ENCODE results near the gene CTBP1. TPM values are rescaled to one million over a fixed set of nuclear protein-coding genes. Genes with fewer than 3 reads are reported as not detected.

CTBP1 gene
- total and polyA plus RNA-seq, 2 experiments from 2014 or later = 74.0 to 192 TPM

- ATAC-seq (no peak), DNase-seq (ENCODE audit: low spot score) (no peak)
- Mint-ChIP-seq H3K4me1 (no peaks in the 10 kb centered on the region; the same call in 1 of the 3 replicates), H3K9me3 (peaks cover 38% of the 10 kb centered on the region), H3K36me3 (ENCODE audit: low read depth) (peaks cover 3% of the 10 kb centered on the region; the same call in 2 of the 3 replicates), H3K27me3 (ENCODE audit: insufficient read depth, low read depth, poor library complexity) (peaks cover 24% of the 10 kb centered on the region), H3K4me3 (no peak overlapping the region), H3K27ac (no peak overlapping the region)
- no peaks in the 10 kb centered on the region for H3F3A ChIP-seq (replicated peaks; ENCODE audit: low read depth)
- no peak overlapping the region for H2AFZ ChIP-seq
- no peaks in the 10 kb centered on the region for H4K20me1 ChIP-seq (replicated peaks; ENCODE audit: insufficient read depth)
- H3K27me3 ChIP-seq (ENCODE audit: insufficient read depth) = peaks cover 29% of the 10 kb centered on the region
- no peak for TF ChIP-seq EZH2 (IDR thresholded peaks at IDR 0.05; ENCODE audit: low read depth, unreplicated experiment)
- TF ChIP-seq ZNF462 (CRISPR knock-in tag; IDR thresholded peaks at IDR 0.05) = no peak
- TF ChIP-seq CTCF (conservative IDR thresholded peaks at IDR 0.05; ENCODE audit: low read depth in 2 of 2) = no peak
- no peak for TF ChIP-seq REST (IDR thresholded peaks at IDR 0.05; ENCODE audit: unreplicated experiment)
- no peak for TF ChIP-seq CREB1 (CRISPR knock-in tag; IDR thresholded peaks at IDR 0.05; ENCODE audit: low read depth)
- TF ChIP-seq NANOG (IDR thresholded peaks at IDR 0.05; ENCODE audit: borderline replicate concordance) = no peak
- TF ChIP-seq JUNB (IDR thresholded peaks at IDR 0.05; ENCODE audit: unreplicated experiment) = no peak
- no peak for TF ChIP-seq ETS1 (IDR thresholded peaks at IDR 0.05)
- TF ChIP-seq STAT1 (IDR thresholded peaks at IDR 0.05; ENCODE audit: unreplicated experiment) = no peak
- TF ChIP-seq POLR2AphosphoS5 (IDR thresholded peaks at IDR 0.05; ENCODE audit: low read depth) = no peak
- TF ChIP-seq ZNF331 (CRISPR knock-in tag; IDR thresholded peaks at IDR 0.05; ENCODE audit: low read depth) = no peak
- TF ChIP-seq EZH2phosphoT487 (IDR thresholded peaks at IDR 0.05; ENCODE audit: unreplicated experiment) = no peak
- TF ChIP-seq ZNF114 (CRISPR knock-in tag; IDR thresholded peaks at IDR 0.05) = no peak
- no peaks in the 10 kb centered on the region for H3K4me1 ChIP-seq (ENCODE audit: insufficient read depth)
- 0 out of 2 replicates have a peak, but pooled peaks cover 7% of the 10 kb centered on the region for H3K36me3 ChIP-seq (ENCODE audit: insufficient read depth)
- H3K79me2 ChIP-seq (replicated peaks; ENCODE audit: insufficient read depth) = no peaks in the 10 kb centered on the region
- no peak overlapping the region for H3K27ac ChIP-seq (ENCODE audit: low read depth)
- H3K4me3 ChIP-seq = no peak overlapping the region
- H3K4me2 ChIP-seq = no peak overlapping the region
- H3K9me2 ChIP-seq (ENCODE audit: insufficient read depth) = no peaks in the 10 kb centered on the region
These were observed 71.4 kb downstream of the CTBP1 start for GRCh38 chr4:1177274-1178141.

Measured in GM23338 (cell line).